HCEC 1CT (cell line): ENCODE results near the gene CD4.
"Not testable (repeated sequence)": the region's sequence is repeated elsewhere in the genome, so short reads cannot be mapped to it uniquely, and the experiment has no call there.

Experiments
- DNase-seq: peaks from one replicate; pipeline ENCODE4 v3.0.0-alpha.2; 2017

The CD4 gene

GRCh38 chr12:6788972-6789924 lies at the start of gene CD4:
Gene CD4 (plus strand): TSS chr12:6789528. CDS start chr12:6800139, 10,611 bp downstream.
- DNase-seq, result no peak

- DNase-seq, result not testable (repeated sequence)
Observed at GRCh38 chr12:6742080-6742479, 47.2 kb upstream of the CD4 start.

GRCh38 chr12:6742834-6743233 lies 46.5 kb upstream of the CD4 start:
- DNase-seq, result no peak

- DNase-seq, result not testable (repeated sequence)
Observed at GRCh38 chr12:6743300-6743699, 46.0 kb upstream of the CD4 start.

GRCh38 chr12:6745741-6746525 lies 43.4 kb upstream of the CD4 start:
- DNase-seq, result no peak

- no peak for DNase-seq
Observed at GRCh38 chr12:6747216-6747615, 42.1 kb upstream of the CD4 start.

GRCh38 chr12:6748761-6749160 lies 40.6 kb upstream of the CD4 start:
- DNase-seq, result no peak

GRCh38 chr12:6750506-6750905 lies 38.8 kb upstream of the CD4 start:
- DNase-seq, result no peak

GRCh38 chr12:6751767-6752166 lies 37.6 kb upstream of the CD4 start:
- no peak for DNase-seq

- DNase-seq, result peak; percentile 61
Observed at GRCh38 chr12:6752167-6752920, 37.0 kb upstream of the CD4 start.

- peak; percentile 98 for DNase-seq
Observed at GRCh38 chr12:6752921-6753771, 36.2 kb upstream of the CD4 start, which contains the start of gene MLF2. Gene MLF2 (minus strand): TSS chr12:6753141. CDS start chr12:6752334, 807 bp downstream.

- DNase-seq, result no peak
Observed at GRCh38 chr12:6753772-6754356, 35.5 kb upstream of the CD4 start.

- no peak for DNase-seq
Observed at GRCh38 chr12:6754411-6754810, 34.9 kb upstream of the CD4 start.

- DNase-seq, result no peak
Observed at GRCh38 chr12:6757028-6757690, 32.2 kb upstream of the CD4 start.

- no peak for DNase-seq
Observed at GRCh38 chr12:6758506-6759095, 30.7 kb upstream of the CD4 start.

GRCh38 chr12:6759741-6760140 lies 29.6 kb upstream of the CD4 start:
- DNase-seq, result no peak

- DNase-seq, result no peak
Observed at GRCh38 chr12:6763380-6763779, 25.9 kb upstream of the CD4 start.

GRCh38 chr12:6764011-6764828 lies 25.1 kb upstream of the CD4 start:
- DNase-seq, result peak; percentile 99

GRCh38 chr12:6765048-6765633 lies 24.2 kb upstream of the CD4 start:
- peak; percentile 14 for DNase-seq
